KOPT-K1 (cell line): ENCODE data around the gene SMYD4.
A peak's percentile ranks its signal among the peaks of the same experiment; 100 is the strongest.
"Not testable (repeated sequence)": the region's sequence is repeated elsewhere in the genome, so short reads cannot be mapped to it uniquely, and the experiment has no call there.

Experiments used
- H3K27ac ChIP-seq: fragments of 200-600 bp; sonication (generic); 2 replicates; pipeline ENCODE4 v1.5.1; 2016; ENCODE audit warnings: antibody characterized with exemption, mild to moderate bottlenecking, low read depth, low read length; ENCODE audit not compliant: poor library complexity, severe bottlenecking
- H3K36me3 ChIP-seq: fragments of 200-600 bp; sonication (generic); 2 replicates; pipeline ENCODE4 v1.5.1; 2017; ENCODE audit warnings: antibody characterized with exemption, mild to moderate bottlenecking, low read length, moderate library complexity; ENCODE audit not compliant: insufficient read depth
- H3K9me3 ChIP-seq: fragments of 200-600 bp; sonication (generic); 2 replicates; pipeline ENCODE4 v1.5.1; 2017; ENCODE audit warnings: antibody characterized with exemption, low read length, mild to moderate bottlenecking; ENCODE audit not compliant: insufficient read depth, poor library complexity, severe bottlenecking

Gene SMYD4

DNA sequence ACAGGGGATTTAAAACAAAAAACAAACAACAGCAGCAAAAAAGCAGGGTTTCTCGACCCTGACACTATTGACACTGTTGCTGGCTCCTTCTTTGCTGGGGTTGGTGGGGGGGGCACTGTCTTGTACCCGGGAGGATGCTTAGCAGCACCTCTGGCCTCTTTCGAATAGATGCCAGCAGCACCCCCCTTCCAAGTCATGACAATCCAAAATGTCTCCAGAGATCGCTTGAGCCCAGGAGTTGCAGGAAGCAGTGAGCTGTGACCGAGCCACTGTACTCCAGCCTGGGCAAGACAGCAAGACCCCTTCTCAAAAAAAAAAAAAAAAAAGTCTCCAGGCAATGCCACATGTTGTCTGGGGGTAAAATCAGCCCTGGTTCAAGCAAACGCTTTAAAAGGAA is 47.5 kb downstream of the SMYD4 start:
- no peaks in the 10 kb centered on the region for H3K9me3 ChIP-seq
- no peak overlapping the region for H3K27ac ChIP-seq
- H3K36me3 ChIP-seq = peaks cover 100% of the 10 kb centered on the region

DNA sequence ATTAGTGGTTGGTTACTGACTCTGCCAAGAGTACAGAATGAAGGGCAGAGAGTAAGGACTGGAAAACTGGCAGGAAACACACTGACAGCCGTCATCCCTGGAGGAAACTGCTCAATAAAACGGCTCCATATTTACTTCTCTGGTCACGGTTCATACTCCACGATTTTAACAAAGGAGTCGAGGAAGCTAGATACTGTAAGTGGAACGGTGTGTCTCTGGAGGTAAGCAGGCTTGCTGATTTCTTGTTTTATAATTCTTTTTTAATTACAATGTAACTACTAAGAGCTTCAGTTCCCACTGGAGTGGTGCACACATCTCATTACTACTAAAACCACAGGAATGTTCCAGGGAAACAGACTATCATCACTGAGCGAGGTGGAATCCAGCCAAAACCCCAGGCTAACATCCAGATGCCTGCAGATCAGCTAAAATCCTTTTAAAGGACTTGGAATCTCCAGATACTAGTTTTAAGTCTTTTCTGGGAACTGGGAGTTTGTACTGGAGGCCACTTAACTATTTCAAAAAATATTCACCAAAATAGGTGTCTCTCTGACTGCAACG is 50.1 kb downstream of the SMYD4 start:
- H3K36me3 ChIP-seq = peaks cover 100% of the 10 kb centered on the region
- H3K27ac ChIP-seq = no peak overlapping the region
- H3K9me3 ChIP-seq = no peaks in the 10 kb centered on the region

DNA sequence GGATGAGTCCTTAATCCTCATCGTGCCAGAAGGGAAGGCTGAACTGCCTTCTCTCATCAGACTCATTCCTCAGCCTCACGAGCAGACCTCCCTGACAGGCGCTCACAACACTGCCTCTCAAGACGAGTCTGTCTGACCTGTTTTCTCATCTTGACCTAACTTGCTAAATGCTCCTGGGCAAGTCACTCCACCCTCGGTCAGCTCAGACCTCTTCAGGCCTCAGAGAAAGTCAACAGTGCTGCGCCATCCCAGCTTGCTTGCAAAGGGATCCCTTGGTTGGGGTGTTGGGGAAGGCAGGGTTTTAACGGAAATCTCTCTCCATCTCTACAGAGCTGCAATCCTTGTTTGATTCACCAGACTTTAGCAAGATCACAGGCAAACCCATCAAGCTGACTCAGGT is 52.8 kb downstream of the SMYD4 start:
- no peaks in the 10 kb centered on the region for H3K9me3 ChIP-seq
- peaks cover 74% of the 10 kb centered on the region for H3K36me3 ChIP-seq
- H3K27ac ChIP-seq = no peak overlapping the region

DNA sequence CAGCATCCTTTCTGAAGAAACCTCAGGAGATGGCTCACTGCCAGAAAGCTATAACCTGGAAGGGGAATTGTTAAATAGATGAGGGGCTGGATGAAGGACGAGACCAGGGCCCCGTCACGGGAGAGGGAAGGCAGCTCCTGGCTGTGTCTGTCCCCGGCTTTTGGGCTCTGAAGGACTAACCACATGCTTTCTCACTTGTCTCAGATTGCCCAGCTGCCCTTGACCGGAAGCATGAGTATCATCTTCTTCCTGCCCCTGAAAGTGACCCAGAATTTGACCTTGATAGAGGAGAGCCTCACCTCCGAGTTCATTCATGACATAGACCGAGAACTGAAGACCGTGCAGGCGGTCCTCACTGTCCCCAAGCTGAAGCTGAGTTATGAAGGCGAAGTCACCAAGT is 53.4 kb downstream of the SMYD4 start:
- H3K9me3 ChIP-seq = no peaks in the 10 kb centered on the region
- H3K36me3 ChIP-seq = peaks cover 69% of the 10 kb centered on the region
- no peak overlapping the region for H3K27ac ChIP-seq

DNA sequence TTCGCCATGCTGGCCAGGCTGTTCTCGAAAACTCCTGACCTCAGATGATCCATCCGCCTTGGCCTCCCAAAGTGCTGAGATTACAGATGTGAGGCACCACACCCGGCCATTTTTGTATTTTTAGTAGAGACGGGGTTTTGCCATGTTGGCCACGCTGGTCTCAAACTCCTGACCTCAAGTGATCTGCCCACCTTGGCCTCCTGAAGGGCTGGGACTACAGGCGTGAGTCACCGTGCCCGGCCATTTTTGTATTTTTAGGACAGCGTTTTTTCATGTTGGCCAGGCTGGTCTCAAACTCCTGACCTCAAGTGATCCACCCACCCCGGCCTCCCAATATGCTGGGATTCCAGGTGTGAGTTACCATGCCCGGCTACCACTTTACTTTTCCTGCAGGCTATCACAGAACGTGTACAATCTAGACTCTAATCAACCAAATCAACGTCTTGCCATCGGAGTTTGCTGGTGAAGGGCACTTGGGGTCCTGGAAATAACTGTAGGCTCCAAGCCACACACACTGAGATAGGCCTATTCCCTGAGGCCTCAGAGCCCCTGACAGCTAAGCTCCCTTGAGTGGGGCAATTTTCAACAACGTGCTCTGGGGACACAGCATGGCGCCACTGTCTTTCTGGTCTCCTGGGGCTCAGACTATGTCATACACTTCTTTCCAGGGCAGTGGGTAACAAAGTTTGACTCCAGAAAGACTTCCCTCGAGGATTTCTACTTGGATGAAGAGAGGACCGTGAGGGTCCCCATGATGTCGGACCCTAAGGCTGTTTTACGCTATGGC is 55.1 kb downstream of the SMYD4 start:
- peaks cover 51% of the 10 kb centered on the region for H3K36me3 ChIP-seq
- no peaks in the 10 kb centered on the region for H3K9me3 ChIP-seq
- no peak overlapping the region for H3K27ac ChIP-seq

DNA sequence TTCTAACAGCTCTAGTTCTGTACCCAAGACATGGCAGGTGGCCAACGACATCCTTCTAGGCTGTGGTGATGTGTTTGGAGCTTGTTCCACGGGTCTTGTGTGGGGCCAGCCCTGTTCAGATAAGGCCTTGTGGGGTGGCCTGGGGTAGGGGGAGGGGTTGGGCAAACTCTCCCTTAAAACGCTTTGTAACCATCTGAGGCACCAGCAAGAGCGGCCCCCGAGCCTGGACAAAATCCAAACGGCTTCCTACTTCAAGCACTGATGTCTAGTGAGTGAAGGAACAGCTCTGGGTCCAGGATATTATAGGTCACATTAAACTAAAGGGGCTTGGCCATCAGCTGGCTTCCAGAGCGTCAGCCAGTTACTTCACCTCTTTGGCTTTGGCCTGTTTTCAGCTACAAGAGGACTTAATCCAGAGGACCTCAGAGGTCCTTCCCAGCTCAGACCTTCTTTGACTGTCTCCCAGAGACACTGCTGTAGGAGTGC is 56.0 kb downstream of the SMYD4 start:
- H3K36me3 ChIP-seq = peaks cover 43% of the 10 kb centered on the region
- H3K9me3 ChIP-seq = no peaks in the 10 kb centered on the region
- no peak overlapping the region for H3K27ac ChIP-seq

DNA sequence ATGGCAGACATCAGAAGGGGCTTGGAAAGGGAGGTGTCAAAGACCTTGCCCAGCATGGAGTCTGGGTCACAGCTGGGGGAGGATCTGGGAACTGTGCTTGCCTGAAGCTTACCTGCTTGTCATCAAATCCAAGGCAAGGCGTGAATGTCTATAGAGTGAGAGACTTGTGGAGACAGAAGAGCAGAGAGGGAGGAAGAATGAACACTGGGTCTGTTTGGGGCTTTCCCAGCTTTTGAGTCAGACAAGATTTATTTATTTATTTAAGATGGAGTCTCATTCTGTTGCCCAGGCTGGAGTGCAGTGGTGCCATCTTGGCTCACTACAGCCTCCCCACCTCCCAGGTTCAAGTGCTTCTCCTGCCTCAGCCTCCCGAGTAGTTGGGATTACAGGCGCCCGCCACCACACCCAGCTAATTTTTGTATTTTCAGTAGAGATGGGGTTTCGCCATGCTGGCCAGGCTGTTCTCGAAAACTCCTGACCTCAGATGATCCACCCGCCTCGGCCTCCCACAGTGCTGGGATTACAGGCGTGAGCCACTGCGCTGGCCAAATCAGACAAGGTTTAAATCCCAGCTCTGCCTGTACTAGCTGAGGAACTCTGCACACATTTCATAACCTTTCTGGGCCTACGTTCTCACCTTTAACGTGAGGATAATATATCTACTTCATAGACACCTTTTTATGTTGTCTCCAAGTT is 56.6 kb downstream of the SMYD4 start:
- H3K27ac ChIP-seq, H3K9me3 ChIP-seq: not testable (repeated sequence)
- peaks cover 37% of the 10 kb centered on the region for H3K36me3 ChIP-seq

DNA sequence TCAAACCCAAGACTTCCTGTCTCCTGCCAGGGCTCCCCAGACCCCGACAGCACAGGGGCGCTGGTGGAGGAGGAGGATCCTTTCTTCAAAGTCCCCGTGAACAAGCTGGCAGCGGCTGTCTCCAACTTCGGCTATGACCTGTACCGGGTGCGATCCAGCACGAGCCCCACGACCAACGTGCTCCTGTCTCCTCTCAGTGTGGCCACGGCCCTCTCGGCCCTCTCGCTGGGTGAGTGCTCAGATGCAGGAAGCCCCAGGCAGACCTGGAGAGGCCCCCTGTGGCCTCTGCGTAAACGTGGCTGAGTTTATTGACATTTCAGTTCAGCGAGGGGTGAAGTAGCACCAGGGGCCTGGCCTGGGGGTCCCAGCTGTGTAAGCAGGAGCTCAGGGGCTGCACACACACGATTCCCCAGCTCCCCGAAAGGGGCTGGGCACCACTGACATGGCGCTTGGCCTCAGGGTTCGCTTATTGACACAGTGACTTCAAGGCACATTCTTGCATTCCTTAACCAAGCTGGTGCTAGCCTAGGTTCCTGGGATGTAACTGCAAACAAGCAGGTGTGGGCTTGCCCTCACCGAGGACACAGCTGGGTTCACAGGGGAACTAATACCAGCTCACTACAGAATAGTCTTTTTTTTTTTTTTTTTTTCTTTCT is 59.8 kb downstream of the SMYD4 start:
- Histone ChIP-seq H3K9me3 (no peaks in the 10 kb centered on the region), H3K36me3 (peaks cover 6% of the 10 kb centered on the region; the same call in 1 of the 2 replicates), H3K27ac (peak overlapping the region; percentile 57)

DNA sequence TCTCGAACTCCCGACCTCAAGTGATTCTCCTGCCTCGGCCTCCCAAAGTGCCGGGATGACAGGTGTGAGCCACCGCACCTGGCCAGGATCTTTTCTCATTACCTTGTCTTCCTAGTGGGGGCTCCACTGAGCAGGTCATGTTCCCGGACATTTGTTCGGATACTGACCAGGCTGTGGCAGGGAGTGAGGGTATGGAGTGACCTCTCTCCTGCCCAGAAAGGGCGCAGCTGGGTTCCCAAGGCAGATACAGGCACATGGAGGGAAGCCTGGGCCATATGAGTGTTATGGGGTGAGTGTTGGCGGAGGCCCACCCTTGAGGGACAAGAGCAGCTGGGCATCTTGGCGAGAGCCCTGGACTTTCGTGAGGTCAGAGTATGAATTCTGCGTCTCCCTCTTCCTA is 62.3 kb downstream of the SMYD4 start:
- Histone ChIP-seq H3K27ac (no peak overlapping the region), H3K36me3 (no peaks in the 10 kb centered on the region), H3K9me3 (no peaks in the 10 kb centered on the region)

DNA sequence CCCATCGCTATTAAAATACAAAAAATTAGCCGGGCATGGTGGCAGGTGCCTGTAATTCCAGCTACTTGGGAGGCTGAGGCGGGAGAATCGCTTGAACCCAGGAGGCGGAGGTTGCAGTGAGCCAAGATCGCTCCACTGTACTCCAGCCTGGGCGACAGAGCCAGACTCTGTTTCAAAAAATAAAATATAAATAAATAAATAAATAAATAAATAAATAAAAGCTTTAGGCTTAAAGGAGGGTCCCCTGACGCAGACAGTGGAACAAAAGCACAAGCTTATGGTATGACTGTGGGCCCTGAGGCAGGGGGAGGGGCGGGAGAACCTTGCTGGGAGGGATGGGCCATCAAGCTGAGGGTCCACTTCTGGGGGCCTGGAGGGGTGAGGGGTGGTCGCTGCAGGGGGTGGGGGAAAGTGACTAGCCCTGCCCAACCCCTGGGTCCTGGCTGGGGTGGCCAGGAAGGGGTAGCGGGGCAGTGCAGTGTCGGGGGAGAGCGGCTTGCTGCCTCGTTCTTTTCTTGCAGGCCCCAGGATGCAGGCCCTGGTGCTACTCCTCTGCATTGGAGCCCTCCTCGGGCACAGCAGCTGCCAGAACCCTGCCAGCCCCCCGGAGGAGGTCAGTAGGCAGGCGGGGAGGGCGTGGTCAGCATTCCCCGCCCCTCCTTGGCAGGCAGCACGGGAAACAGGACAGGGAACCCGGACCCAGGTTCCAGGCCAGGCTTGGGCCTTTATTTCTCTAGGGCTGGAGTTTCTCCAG is 63.1 kb downstream of the SMYD4 start:
- Histone ChIP-seq H3K36me3 (no peaks in the 10 kb centered on the region), H3K27ac (no peak overlapping the region), H3K9me3 (no peaks in the 10 kb centered on the region)

DNA sequence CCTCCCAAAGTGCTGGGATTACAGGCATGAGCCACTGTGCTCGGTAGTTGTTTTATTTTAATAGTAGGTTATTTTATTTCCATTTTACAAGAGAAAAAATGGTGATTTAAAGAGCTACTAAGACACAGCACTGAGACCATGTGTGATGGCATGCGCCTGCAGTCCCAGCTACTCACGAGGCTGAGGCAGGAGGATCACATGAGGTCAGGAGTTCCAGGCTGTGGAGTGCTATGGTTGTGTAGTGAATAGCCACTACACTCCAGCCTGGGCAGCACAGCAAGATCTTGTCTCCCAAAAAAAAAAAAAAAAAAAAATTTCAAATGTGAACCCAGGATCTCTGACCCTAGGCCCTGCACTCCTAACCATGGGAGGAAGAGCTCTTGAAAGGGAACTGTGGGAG is 64.1 kb downstream of the SMYD4 start:
- no peaks in the 10 kb centered on the region for H3K36me3 ChIP-seq
- no peak overlapping the region for H3K27ac ChIP-seq
- no peaks in the 10 kb centered on the region for H3K9me3 ChIP-seq

DNA sequence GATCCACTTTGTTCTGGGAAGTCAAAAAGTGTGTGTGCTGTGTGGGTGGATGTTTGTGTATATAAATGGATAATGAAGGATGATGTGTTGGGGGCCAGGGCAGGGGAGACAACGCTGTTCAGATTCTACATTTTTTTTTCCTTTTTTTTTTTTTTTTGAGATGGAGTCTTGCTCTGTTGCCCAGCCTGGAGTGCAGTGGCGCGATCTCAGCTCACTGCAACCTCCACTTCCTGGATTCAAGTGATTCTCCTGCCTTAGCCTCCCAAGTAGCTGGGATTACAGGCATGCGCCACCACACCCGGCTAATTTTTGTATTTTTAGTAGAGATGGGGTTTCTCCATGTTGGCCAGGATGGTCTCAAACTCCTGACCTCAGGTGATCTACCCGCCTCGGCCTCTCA is 65.0 kb downstream of the SMYD4 start:
- not testable (repeated sequence) for H3K36me3 ChIP-seq, H3K9me3 ChIP-seq
- peak overlapping the region; percentile 53 for H3K27ac ChIP-seq

DNA sequence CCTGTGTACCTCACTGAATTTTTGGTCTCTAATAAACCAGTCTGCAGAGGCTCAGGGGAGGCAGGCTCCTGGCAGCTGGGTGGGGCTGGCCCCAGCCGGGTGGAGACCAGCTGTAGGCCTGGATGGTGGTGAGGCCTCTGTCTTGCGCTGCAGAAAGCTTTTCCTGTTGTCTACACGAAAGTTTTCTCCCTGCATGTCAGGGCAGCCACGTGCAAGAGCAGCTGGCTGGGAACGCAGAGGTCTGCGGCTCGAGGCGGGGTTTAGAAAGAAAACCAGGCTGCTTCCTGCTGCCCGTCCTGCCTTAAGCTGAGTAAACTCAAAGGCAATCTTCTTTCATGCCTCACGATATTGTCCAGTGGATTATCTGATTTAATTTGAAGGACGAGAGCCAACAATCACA is 65.4 kb downstream of the SMYD4 start:
- no peaks in the 10 kb centered on the region for H3K36me3 ChIP-seq
- peak overlapping the region; percentile 53 for H3K27ac ChIP-seq
- H3K9me3 ChIP-seq = no peaks in the 10 kb centered on the region

DNA sequence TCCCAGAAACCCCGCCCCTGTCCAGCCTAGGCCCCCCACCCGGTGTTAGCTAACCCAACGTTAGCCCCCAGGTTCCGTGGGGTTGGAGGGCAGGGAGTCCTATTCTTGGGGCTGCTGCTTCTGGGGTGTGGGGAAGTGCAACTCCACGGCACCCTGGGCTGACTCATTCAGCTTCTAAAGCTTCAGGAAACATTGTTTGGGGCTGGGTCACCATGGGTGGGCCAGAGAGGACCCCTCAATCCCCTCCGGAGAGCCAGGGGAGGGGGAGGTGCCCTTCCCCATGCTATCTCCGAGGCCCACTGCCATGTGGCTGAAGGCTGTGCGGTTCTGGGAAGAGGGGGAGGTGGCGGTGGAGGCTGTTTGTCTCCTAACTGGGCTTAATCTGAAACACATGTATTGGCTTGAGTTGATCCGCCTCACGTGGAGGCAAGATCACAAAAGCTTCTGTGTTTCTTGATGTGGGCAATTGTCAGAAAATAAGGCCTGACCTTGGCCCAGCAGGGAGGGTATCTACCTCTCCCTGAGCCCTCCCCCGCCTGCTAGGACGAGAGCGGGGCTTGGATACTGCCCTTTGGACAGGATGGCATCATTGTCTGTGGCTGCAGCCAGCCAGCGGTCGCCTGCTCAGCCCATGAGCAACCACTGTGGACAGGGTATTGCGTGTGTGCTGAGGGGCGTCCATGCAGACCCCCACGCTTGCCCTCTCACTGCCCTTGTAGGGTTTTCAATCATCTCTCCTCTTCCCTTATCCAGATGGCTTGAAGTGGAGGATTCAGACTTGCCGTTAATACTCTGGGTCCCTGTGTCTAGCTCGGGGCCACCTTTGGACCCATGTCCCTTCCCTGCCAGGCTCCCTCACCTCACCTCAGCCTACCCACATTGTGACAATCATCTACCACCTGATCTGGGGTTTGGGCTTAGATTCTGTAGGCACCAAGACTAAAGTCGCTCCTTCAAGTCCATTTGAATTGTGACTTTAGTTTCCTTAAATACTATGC is 66.5 kb downstream of the SMYD4 start:
- no peaks in the 10 kb centered on the region for H3K36me3 ChIP-seq
- H3K9me3 ChIP-seq = no peaks in the 10 kb centered on the region
- peak overlapping the region; percentile 53 for H3K27ac ChIP-seq
